ENCODE measurements around the gene HMCN2. TPM values are rescaled to one million over a fixed set of nuclear protein-coding genes. Genes with fewer than 3 reads are reported as not detected.

The HMCN2 gene
- total and polyA plus RNA-seq, 2 donors from 2014 or later, result 0.99 to 8.6 TPM

DNA sequence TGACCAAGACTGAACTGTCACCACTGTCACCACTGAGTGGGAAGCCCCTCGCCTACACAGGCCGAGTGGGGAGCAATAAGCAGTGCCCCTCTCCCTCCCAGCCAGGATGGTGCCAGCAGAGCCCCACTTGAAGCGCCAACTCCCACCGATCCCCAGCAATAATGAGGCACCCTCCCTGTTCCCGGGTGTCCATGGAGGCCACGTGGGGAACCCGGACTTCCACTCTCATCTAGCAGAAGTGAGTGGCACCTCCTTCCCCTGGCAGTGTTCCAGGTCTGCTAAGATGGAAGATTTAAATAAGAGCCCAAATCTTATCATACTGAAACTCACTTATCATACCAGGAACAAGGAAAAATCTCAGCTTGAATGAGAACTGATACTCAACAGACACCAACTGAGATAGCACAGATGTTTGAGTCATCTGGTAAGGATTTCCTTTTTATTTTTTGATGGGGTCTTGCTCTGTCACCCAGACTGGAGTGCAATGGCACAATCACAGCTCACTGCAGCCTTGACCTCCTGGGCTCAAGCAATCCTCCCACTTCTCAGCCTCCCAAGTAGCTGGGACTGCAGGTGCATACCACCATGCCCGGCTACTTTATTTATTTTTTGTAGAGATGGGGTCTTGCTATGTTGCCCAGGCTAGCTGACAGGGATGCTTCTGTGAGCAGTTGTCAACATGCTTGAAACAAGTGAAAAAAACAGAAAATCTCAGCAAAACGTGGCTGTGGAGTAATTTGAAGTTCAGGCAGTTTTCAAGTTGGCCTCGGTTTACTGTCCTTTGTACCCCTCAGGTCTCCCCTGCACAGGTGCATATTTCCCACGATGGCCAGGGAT is 149.6 kb downstream of the HMCN2 start:
- no peaks in the 10 kb centered on the region for H3K4me1 ChIP-seq (ENCODE audit: control insufficient read depth in 2 of 3, insufficient read depth in 2 of 3, low read depth in 1 of 3, low read length in 3 of 3)
- H3K27ac ChIP-seq (ENCODE audit: low read depth in 2 of 2, low read length in 2 of 2), result no peak overlapping the region
- no peaks in the 10 kb centered on the region for H3K9me3 ChIP-seq (ENCODE audit: control insufficient read depth in 2 of 3, insufficient read depth in 1 of 3, low read length in 3 of 3)
- no peak overlapping the region for H3K4me3 ChIP-seq (ENCODE audit: low read length in 3 of 3)
- H3K36me3 ChIP-seq (ENCODE audit: control insufficient read depth in 2 of 3, insufficient read depth in 3 of 3, low read length in 3 of 3), result no peaks in the 10 kb centered on the region
- no peaks in the 10 kb centered on the region for H3K27me3 ChIP-seq (ENCODE audit: control insufficient read depth, insufficient read depth, low read length)
- no peak overlapping the region for H3K9ac ChIP-seq (ENCODE audit: low read length in 3 of 3)
- TF ChIP-seq, protein P1, sequence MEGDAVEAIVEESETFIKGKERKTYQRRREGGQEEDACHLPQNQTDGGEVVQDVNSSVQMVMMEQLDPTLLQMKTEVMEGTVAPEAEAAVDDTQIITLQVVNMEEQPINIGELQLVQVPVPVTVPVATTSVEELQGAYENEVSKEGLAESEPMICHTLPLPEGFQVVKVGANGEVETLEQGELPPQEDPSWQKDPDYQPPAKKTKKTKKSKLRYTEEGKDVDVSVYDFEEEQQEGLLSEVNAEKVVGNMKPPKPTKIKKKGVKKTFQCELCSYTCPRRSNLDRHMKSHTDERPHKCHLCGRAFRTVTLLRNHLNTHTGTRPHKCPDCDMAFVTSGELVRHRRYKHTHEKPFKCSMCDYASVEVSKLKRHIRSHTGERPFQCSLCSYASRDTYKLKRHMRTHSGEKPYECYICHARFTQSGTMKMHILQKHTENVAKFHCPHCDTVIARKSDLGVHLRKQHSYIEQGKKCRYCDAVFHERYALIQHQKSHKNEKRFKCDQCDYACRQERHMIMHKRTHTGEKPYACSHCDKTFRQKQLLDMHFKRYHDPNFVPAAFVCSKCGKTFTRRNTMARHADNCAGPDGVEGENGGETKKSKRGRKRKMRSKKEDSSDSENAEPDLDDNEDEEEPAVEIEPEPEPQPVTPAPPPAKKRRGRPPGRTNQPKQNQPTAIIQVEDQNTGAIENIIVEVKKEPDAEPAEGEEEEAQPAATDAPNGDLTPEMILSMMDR (IDR thresholded peaks at IDR 0.05; ENCODE audit: borderline replicate concordance, extremely low read depth, insufficient read depth), result no peak
- no peak for DNase-seq
- intact Hi-C loops (cut with DNase I), result no loop called here
- FAIRE-seq, result no peak

DNA sequence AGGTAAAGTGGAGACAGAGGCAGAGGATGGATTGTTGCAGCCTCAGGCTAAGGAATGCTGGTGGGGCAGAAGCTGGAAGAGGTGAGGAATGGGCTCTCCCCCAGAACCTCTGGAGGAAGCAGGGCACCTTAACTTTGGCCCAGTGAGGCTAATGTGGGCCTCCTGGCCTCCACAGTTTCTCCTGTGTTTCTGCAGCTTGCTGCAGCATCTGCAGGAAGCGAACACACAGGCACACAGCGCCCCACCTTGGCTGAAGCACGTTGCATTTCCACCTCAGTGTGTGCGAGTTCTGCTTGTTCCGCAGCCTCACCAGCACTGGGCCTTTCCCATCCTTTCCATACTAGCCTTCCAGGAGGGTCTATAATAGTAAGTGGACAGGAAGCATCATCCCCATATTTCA is 152.0 kb downstream of the HMCN2 start:
- Histone ChIP-seq H3K4me3 (ENCODE audit: low read length in 3 of 3) (no peak overlapping the region), H3K36me3 (ENCODE audit: control insufficient read depth in 2 of 3, insufficient read depth in 3 of 3, low read length in 3 of 3) (no peaks in the 10 kb centered on the region), H3K4me1 (ENCODE audit: control insufficient read depth in 2 of 3, insufficient read depth in 2 of 3, low read depth in 1 of 3, low read length in 3 of 3) (no peaks in the 10 kb centered on the region), H3K9ac (ENCODE audit: low read length in 3 of 3) (no peak overlapping the region), H3K27me3 (ENCODE audit: control insufficient read depth, insufficient read depth, low read length) (no peaks in the 10 kb centered on the region), H3K27ac (ENCODE audit: low read depth in 2 of 2, low read length in 2 of 2) (no peak overlapping the region), H3K9me3 (ENCODE audit: control insufficient read depth in 2 of 3, insufficient read depth in 1 of 3, low read length in 3 of 3) (no peaks in the 10 kb centered on the region)
- FAIRE-seq, result no peak
- DNase-seq, result no peak
- TF ChIP-seq, protein P1 (IDR thresholded peaks at IDR 0.05; ENCODE audit: borderline replicate concordance, extremely low read depth, insufficient read depth), result no peak
- intact Hi-C loops (cut with DNase I), result no loop called here

DNA sequence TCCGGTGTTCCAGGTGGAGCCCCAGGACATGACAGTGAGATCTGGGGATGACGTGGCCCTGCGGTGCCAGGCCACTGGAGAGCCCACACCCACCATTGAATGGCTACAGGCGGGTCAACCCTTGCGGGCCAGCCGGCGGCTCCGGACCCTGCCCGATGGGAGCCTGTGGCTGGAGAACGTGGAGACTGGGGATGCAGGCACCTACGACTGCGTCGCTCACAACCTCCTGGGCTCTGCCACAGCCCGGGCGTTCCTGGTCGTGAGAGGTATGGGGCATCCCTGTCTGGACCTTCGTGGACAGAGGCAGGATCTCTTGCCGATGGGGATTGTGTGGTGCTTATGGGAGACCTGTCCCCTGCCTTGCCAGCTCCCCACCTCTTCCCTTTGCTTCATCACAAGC is 153.2 kb downstream of the HMCN2 start:
- H3K36me3 ChIP-seq (ENCODE audit: control insufficient read depth in 2 of 3, insufficient read depth in 3 of 3, low read length in 3 of 3), result no peaks in the 10 kb centered on the region
- FAIRE-seq (no peak), DNase-seq (no peak)
- H3K9ac ChIP-seq (ENCODE audit: low read length in 3 of 3), result no peak overlapping the region
- intact Hi-C loops (cut with DNase I), result no loop called here
- TF ChIP-seq, protein P1 (IDR thresholded peaks at IDR 0.05; ENCODE audit: borderline replicate concordance, extremely low read depth, insufficient read depth), result no peak
- no peak overlapping the region for H3K27ac ChIP-seq (ENCODE audit: low read depth in 2 of 2, low read length in 2 of 2)
- H3K4me3 ChIP-seq (ENCODE audit: low read length in 3 of 3), result no peak overlapping the region
- no peaks in the 10 kb centered on the region for H3K27me3 ChIP-seq (ENCODE audit: control insufficient read depth, insufficient read depth, low read length)
- no peaks in the 10 kb centered on the region for H3K9me3 ChIP-seq (ENCODE audit: control insufficient read depth in 2 of 3, insufficient read depth in 1 of 3, low read length in 3 of 3)
- no peaks in the 10 kb centered on the region for H3K4me1 ChIP-seq (ENCODE audit: control insufficient read depth in 2 of 3, insufficient read depth in 2 of 3, low read depth in 1 of 3, low read length in 3 of 3)
